Amniotic stem cell (primary cell): ENCODE results near the gene IER3IP1.
A peak's percentile ranks its signal among the peaks of the same experiment; 100 is the strongest.
"Not testable (repeated sequence)": the region's sequence is repeated elsewhere in the genome, so short reads cannot be mapped to it uniquely, and the experiment has no call there.

Experiments
- DNase-seq: peaks from one replicate; lab custom pipeline; 2025; lab: John Stamatoyannopoulos, UW

Gene IER3IP1

DNA sequence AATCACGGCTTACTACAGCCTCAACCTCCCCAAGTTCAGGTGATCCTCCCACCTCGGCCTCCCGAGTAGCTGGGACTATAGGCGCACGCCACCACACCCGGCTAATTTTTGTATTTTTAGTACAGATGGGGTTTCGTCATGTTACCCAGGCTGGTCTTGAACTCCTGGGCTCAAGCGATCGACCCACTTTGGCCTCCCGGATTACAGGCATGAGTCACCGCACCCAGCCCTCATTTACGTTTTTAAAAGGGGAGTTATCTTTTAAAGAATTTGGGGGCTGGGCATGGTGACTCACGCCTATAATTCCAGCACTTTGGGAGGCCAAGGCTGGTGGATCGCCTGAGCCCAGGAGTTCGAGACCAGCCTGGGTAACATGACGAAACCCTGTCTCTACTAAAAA, 17.8 kb downstream of the IER3IP1 start:
- not testable (repeated sequence) for DNase-seq

GRCh38 chr18:47151439-47151838, 24.7 kb downstream of the IER3IP1 start:
- DNase-seq, result no peak

DNA sequence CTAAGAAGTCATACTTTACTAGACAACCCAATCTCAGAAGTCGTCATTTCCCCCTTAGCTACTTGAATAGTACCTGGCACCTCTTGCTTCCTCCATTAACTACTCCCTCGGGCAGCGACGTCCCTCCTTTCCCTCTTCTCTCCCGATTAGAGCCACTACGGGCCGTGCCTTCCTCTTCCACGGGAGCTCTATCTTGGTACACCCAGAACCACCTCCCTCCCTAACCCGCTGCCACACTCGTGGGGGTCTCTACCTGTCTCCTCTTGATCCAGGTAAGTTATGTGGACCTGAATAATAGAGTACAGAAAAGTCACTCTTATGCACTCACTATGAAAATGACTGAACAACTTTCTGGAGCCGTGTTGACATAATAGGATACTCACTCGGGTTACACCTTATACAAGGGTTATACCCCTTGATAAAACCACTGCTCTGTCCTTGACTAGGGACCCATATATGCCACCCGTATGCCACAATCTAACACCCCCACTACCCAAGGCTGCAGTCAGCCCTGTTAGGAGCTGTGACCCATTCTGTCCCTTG, 25.3 kb downstream of the IER3IP1 start:
- DNase-seq, result no peak

- DNase-seq, result peak; percentile 50
Measured at GRCh38 chr18:47150029-47150823, 25.9 kb downstream of the IER3IP1 start, which contains the start of gene HDHD2. HDHD2 (minus strand) TSS chr18:47150500; CDS start chr18:47136439, 14,061 bp downstream.

DNA sequence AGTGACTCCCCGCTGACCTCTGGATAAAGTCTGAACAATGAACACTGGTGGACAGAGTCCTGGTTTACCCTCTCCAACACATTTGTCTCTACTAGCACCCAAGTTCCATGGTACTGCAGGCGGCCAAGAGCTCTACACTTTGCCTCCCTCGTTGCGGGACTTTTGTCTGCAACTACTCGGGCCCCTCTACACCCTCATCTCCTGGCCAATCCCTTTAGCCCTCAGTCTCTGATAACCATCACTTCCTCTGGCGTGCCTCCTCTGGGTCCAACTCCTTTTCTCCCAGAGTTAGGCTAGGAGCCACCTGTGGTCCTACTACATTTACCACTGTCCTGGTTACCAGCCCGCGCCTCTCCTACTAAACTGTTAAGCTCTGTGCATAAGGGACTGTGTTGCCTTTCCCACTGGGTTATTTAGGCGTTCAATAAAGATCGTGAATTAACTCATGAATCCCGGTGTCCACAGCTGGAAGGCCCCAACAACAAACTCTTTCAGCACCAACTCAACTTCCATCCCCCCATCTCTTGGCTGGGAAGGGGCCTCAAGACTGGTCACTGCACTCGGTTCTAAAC, 26.6 kb downstream of the IER3IP1 start:
- DNase-seq, result no peak

- no peak for DNase-seq
Measured at GRCh38 chr18:47146206-47146605, 30.0 kb downstream of the IER3IP1 start.

DNA sequence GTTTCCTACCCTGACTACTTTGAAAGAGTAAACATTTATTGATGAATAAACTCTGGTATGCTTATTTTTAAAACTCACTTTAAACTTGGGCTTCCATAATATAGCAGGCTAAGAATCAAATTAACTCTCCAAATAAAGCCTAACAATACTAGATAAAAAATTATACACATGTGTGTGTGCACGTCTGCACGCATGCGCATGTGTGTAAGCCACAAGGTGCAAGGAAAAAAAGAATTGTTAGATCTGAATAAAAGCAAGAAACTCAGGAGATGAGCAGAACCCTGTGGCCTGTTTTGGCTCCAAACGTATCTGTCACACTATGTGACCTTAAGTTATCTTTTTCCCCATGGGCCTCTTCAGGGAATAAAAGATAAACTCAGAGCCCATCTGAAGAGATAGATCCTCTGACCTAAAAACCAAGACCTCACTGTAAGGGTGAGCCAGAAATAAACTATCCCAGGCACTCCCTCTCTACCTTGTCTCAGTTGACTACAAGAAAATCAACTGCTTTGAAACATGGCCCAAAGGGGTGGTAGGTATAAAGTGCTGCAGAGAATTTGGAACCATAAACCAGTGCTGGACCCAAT, 32.2 kb downstream of the IER3IP1 start:
- no peak for DNase-seq

GRCh38 chr18:47143153-47143552, 33.0 kb downstream of the IER3IP1 start:
- DNase-seq, result no peak

DNA sequence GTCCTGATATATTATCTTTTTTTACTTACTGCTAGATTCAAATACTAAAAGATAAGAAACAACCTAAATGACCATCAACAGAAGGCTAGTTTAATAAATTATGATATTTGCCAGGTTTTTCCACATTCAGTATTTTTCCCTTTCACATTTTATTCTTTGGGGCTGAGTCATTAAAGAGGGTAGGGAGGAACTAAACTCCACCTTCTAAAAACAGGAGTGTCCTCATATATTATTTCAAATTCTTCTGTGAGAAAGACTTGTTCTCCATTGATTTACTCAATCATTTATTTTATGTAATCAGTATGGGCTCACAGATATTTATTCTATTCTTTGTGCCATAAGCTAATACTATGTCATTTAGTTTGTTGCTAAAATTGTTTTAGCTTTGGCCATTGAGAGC, 34.9 kb downstream of the IER3IP1 start:
- no peak for DNase-seq

GRCh38 chr18:47121146-47121545, 55.0 kb downstream of the IER3IP1 start:
- no peak for DNase-seq

DNA sequence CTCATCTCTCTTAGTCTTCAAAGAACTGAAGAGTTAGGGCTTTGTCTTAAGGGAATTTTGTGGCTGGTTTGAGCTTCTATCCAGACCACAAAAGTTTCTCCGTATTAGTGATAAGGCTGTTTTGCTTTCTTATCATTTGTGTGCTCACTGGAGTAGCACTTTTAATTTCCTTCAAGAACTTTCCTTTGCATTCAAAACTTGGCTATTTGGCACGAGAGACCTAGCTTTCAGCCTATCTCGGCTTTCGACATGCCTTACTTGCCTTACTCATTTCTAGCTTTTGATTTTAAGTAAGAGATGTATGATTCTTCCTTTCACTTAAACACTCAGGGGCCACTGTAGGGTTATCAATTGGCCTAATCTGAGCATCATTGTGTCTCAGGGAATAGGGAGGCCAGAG, 55.7 kb downstream of the IER3IP1 start:
- DNase-seq, result no peak

DNA sequence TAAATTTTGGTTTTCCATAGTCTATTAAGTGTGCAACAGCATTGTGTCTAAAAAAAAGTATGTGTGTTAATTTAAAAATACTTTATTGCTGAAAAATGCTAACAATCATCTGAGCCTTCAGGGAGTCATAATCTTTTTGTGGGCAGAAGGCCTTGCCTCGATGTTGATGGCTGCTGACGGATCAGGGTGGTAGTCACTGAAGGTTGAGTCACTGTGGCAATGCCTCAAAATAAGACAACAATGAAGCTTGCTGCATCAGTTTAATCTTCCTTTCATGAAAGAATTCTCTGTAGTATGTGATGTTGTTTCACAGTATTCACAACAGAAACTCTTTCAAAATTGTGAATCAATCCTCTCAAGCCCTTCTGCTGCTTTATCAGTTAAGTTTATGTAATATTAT, 57.2 kb downstream of the IER3IP1 start:
- DNase-seq, result no peak

- no peak for DNase-seq
Measured at GRCh38 chr18:47115205-47115604, 61.0 kb downstream of the IER3IP1 start.

DNA sequence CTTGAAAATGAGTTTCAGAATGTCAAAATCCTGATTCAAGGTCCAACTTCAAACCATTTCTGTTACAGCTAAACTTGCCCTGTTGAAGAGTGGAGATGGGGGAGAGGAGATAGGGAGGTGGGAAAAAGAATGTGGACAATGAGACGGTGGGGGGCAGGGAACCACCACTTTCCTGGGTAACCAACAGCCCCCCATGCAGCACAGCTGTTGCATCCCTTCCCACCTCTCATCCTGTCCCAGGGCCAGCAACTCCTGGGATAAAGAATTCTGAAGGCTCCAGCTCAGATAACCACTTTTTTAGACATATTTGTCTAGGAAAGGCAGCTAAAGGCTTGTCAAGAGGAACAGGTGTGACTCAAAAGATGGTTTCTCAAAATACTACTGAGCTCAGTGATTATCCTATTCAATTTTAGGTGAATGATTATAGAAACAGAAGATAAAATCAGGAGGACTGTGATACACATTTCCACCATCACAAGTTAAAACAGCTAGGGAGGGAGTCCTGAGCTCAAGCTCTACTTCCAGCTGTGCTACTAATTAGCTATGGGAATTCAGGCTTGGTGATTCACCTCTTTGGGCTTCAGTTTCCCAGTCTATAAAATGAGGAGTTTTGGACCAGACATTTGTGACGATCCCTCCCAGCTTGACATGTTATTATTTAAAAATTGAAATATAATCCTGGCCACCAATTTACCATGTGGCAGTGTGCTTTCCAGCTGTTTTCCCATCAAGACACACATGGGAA, 62.2 kb downstream of the IER3IP1 start:
- no peak for DNase-seq

DNA sequence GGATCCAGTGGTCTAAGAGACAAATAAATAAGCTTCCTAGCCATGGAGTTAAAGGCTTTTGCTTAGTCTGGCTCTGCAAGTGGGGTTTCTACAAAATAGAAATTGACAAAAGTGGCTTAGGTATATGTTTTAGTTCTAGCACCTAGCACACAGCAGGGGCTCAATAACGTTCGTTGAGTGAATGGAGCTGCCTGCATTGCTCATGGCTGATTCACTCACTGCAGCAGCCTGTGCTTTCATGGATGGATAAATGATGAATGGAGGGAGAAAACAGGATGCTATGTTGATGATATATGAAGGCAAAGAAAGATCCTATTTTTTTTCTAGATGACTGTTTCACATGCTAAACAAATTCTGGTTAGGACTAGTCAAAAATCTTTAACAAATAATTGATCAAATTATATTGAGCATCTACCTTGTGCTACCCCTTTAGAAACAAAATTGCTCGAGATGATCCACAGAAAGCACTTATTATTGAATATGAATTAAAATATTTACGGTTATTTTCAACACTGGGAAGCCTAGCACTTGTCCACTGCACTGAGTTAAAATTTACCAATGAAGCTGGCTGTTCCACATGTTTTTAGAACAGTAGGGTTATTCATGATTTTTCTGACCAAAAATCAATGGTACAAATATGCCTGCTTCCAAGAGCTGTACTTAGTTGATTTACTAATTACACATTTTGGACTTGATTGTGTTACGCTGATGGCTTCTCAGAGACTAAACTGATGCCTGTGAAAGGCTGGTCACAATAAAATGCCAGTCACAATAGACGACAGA, 65.5 kb downstream of the IER3IP1 start:
- no peak for DNase-seq

DNA sequence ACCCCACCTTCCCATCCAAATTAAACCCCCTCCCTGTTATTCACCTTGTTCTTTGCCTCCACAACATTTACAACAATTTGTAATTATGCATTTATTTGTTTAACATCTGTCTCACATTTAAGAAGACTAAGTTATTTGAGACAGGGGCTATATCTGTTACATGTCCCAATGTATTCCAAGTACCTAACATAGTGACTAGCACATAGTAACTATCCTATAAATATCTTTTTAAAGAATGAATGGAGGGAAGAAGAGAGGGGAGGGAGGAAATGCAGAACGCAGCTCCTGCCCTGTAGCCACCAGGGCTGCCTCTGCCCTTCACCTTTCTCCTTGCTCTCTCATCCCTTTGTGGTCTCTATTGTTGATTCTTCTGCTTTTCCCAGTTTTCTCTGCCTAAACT, 66.4 kb downstream of the IER3IP1 start:
- no peak for DNase-seq

DNA sequence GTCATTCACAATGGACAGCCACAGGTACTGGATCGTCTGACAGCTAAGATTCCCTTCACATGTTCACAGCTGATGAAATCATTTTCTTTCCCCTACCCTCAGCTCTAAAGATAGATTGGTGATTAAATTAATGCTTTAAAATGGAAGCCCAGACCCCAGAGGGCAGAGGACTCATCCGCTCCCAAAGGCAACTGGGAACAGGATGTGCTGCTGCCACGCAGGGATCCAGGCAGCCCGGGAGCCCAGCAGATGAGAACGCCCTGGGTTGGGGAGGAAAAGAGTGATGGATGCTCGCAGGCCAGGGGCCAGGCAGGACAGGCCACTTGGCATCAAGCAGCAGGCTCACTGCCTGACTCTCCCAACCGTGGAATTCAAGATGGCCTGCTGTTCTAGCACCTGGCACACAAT, 67.2 kb downstream of the IER3IP1 start:
- no peak for DNase-seq

DNA sequence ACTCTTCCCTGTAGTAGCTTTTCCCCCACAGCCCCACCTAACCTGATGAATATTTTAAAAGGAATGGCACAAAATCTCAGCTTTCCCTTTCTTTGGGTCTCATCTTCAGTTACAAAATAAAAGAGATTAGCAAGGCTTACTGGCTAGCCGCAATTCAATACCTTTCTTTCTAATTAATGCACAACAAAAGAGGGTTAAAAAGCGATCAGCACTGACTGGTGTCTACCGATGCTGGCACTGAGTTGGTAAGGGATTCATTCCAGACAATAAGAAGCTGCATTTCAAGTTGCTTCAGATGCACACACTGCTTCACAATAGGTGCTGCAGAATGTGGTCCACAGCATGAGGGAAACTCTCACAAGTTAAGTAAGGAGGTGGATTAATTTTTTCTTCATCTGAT, 67.8 kb downstream of the IER3IP1 start:
- DNase-seq, result no peak
